ENCODE results near the gene ARL15.
A peak's percentile ranks its signal among the peaks of the same experiment; 100 is the strongest.

ARL15 gene

DNA sequence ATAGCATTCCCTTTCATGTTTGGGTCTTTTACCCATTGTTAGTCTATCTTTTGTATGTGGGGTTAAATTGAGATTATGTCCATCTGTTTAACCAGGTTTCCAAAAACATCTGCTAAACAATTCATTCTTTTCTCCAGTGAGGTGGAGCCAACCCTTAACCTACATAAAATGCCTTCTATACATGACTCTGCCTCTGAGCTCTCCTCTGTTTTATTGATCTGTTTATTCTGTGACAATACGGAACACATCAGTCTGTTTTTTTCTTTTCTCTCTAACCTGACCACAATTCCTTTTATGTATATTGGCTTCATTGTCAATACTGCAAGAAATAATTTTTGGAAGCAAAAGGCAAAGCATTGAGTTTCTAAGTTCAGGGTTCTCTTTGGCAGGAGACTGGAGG is 9.9 kb upstream of the ARL15 start:
- no peak for DNase-seq (ENCODE audit: low read depth)
- TF ChIP-seq, protein P1, sequence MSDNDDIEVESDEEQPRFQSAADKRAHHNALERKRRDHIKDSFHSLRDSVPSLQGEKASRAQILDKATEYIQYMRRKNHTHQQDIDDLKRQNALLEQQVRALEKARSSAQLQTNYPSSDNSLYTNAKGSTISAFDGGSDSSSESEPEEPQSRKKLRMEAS (IDR thresholded peaks at IDR 0.05; ENCODE audit: low read depth, low read length): no peak
- no peak for TF ChIP-seq POLR2A (IDR thresholded peaks at IDR 0.05; ENCODE audit: extremely low read depth, insufficient read length)
- TF ChIP-seq, protein P2, sequence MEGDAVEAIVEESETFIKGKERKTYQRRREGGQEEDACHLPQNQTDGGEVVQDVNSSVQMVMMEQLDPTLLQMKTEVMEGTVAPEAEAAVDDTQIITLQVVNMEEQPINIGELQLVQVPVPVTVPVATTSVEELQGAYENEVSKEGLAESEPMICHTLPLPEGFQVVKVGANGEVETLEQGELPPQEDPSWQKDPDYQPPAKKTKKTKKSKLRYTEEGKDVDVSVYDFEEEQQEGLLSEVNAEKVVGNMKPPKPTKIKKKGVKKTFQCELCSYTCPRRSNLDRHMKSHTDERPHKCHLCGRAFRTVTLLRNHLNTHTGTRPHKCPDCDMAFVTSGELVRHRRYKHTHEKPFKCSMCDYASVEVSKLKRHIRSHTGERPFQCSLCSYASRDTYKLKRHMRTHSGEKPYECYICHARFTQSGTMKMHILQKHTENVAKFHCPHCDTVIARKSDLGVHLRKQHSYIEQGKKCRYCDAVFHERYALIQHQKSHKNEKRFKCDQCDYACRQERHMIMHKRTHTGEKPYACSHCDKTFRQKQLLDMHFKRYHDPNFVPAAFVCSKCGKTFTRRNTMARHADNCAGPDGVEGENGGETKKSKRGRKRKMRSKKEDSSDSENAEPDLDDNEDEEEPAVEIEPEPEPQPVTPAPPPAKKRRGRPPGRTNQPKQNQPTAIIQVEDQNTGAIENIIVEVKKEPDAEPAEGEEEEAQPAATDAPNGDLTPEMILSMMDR (IDR thresholded peaks at IDR 0.05; ENCODE audit: low read depth, low read length): no peak
- TF ChIP-seq MYC (IDR thresholded peaks at IDR 0.05; ENCODE audit: low read depth, low read length): no peak

DNA sequence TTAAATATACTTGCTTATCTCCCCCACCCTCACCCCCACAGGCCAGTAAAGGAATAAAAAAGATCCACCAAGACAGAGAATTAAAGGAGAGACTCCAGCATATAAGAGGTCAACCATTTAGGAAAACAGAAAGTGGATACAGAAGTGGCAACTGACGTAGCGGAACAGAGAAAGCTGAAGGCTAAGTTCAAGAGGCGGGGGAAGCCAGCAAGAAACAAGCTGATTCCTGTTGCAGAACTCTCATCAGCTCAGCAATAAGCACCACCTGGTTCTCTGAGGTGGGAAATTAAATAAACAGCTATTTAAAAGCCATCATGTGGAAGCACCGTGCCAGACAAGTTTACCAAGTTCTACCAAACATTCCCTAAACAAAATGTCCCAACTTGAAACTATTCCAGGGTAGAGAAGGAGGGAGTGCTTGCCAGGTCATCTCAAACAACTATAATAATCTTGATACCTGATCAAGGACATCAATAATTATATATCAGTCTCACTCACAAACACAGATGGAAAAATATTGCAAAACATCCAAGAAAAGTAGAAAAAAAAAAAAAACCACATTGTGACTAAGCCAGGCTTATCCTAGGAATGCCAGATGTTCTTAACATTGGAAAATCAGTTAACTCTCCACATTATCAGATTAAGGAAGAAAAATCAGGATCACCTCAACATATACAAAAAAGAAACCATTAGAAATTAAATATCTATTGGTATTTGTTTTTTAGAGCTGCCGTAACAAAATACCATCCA is 7.3 kb upstream of the ARL15 start:
- TF ChIP-seq MYC (IDR thresholded peaks at IDR 0.05; ENCODE audit: low read depth, low read length) (no peak), POLR2A (IDR thresholded peaks at IDR 0.05; ENCODE audit: extremely low read depth, insufficient read length) (no peak)
- TF ChIP-seq, protein P1 (IDR thresholded peaks at IDR 0.05; ENCODE audit: low read depth, low read length): no peak
- no peak overlapping the region for H3K4me3 ChIP-seq (ENCODE audit: low read depth, low read length)
- DNase-seq (ENCODE audit: low read depth): no peak

More for the DNA sequence above, 9.9 kb upstream of the ARL15 start:
- no peak overlapping the region for H3K4me3 ChIP-seq (ENCODE audit: low read depth, low read length)

DNA sequence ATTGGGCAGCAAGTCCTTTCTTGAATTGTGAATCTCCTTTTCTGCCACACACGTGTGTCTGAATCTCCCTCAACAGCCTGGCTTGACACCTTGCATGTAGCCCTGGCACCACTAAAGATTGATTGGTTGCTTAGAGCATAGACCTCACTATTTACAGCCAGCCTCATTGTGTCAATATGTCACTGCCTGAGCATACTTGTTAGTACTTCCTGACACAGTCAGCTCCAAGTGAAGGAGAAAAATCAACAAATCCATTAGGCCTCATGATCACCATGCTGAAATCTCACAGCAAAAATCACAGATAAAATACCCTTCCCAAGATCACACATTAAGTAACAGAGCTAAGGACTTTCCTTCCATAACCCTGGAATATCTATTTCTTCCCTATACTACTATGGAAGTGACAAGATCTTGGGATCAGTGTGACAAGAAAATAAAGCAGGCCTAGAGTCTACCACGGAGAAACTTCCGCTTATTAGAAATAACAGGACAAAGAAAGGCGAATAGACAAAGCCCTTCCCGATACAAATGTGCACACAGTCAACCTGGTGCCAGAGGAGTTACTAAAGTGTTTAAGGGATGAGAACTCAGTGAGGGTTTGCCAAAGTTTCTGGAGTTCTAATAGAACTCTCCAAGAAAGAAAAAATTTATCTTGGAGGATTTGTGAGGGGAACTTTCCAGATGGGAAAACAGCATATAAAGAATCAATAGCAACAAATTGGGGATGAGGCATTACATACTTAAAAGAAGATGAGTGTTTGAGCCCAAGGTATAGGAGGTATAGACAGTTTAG is 5.6 kb upstream of the ARL15 start:
- no peak for DNase-seq (ENCODE audit: low read depth)
- no peak for TF ChIP-seq MYC (IDR thresholded peaks at IDR 0.05; ENCODE audit: low read depth, low read length)
- TF ChIP-seq, protein P2 (IDR thresholded peaks at IDR 0.05; ENCODE audit: low read depth, low read length): no peak
- TF ChIP-seq POLR2A (IDR thresholded peaks at IDR 0.05; ENCODE audit: extremely low read depth, insufficient read length): no peak
- H3K4me3 ChIP-seq (ENCODE audit: low read depth, low read length): no peak overlapping the region

DNA sequence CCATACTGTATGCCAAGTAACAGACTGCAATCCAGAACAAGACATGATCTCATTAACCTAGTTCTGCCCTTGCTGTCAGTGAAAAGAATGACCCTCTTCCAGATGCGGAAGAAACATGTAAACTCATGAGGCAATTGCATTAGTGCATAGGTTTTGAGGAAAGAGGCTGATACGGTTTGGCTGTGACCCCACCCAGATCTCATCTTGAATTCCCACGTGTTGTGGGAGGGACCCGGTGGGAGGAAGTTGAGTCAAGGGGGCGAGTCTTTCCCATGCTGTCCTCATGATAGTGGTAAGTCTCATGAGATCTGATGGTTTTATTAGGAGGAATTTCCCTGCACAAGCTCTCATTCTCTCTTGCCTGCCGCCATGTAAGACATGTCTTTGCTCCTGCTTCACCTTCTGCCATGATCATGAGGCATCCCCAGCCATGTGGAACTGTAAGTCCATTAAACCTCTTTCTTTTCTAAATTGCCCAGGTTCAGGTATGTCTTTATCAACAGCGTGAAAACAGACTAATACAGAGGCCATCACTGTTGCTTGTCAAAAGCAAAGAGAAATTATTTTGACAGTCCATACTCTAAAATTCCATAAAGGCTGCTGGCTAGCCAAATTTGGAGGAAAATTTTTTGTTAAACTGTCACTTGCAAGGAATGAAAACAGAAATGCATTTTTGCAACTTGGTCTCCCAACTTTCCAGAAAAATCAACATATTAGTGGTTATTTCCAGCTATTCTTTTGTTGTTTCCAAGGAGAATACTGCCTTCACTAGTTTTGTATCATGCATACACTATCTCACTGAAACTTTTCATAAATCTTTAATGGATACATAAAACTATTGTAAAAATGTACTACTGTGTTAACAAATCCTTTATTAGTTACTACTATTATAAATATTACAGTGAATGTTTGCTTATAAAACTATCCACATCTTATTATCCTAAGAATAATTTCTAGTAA is 3.2 kb upstream of the ARL15 start:
- H3K4me3 ChIP-seq (ENCODE audit: low read depth, low read length): no peak overlapping the region
- no peak for TF ChIP-seq POLR2A (IDR thresholded peaks at IDR 0.05; ENCODE audit: extremely low read depth, insufficient read length)
- TF ChIP-seq, protein P2 (IDR thresholded peaks at IDR 0.05; ENCODE audit: low read depth, low read length): no peak
- TF ChIP-seq, protein P1 (IDR thresholded peaks at IDR 0.05; ENCODE audit: low read depth, low read length): no peak
- TF ChIP-seq MYC (IDR thresholded peaks at IDR 0.05; ENCODE audit: low read depth, low read length): no peak
- peak; percentile 15 for DNase-seq (ENCODE audit: low read depth)

DNA sequence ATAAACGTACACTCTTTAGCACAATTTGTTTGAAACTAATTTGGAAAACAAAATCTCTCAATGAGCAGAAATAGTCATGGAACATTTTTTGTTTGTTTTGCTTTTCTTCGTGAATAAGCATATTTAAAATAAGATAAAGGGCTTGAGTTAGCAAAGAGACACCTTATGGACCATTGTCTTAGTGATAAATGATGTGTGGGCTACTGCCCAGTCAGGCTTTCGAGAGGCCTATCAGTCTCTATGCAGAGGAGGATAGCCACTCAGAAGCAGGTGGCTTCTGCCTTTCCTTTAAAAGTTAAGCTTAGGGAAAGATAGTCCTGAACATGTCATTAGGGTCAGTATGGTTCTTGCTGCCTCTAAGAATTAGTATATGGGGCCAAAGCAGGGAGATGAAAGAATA is 2.1 kb upstream of the ARL15 start:
- TF ChIP-seq, protein P1 (IDR thresholded peaks at IDR 0.05; ENCODE audit: low read depth, low read length): no peak
- TF ChIP-seq, protein P2 (IDR thresholded peaks at IDR 0.05; ENCODE audit: low read depth, low read length): no peak
- no peak for TF ChIP-seq POLR2A (IDR thresholded peaks at IDR 0.05; ENCODE audit: extremely low read depth, insufficient read length)
- no peak for TF ChIP-seq MYC (IDR thresholded peaks at IDR 0.05; ENCODE audit: low read depth, low read length)
- no peak overlapping the region for H3K4me3 ChIP-seq (ENCODE audit: low read depth, low read length)
- no peak for DNase-seq (ENCODE audit: low read depth)
